Naive thymus-derived CD8-positive, alpha-beta T cell (primary cell): ENCODE measurements around the gene ORAI3. TPM values are rescaled to one million over a fixed set of nuclear protein-coding genes. Genes with fewer than 3 reads are reported as not detected.

Experiments used
- ATAC-seq, 2 donors: fragments of 150-1000 bp; cut with Tn5 transposase in 1 of 2; sonication (Bioruptor Pico), chemical (Tn5 transposase) in 1 of 2; 1 replicate in 1 of 2; 2 replicates in 1 of 2; pipeline ENCODE4 v1.10.0; 2021; ENCODE audit warnings: mild to moderate bottlenecking in 2 of 2, moderate library complexity in 2 of 2
- POLR2A ChIA-PET: fragments of 350-600 bp; sonication (Branson Sonifier 250); formaldehyde crosslinking; loops from one replicate; lab custom pipeline; 2021; ENCODE audit warnings: antibody characterized with exemption; lab: Charles Lee
- DNase-seq, 10 donors: peaks; one replicate each; pipeline versions ENCODE4 v3.0.0 to v3.0.0-alpha.2; 2020 to 2022
- H3K27ac Mint-ChIP-seq, 10 donors: one replicate each; pipeline ENCODE4 v1.8.0; 2020 to 2022; ENCODE audit warnings: mild to moderate bottlenecking in 10 of 10, mixed read lengths in 10 of 10, moderate library complexity in 4 of 10, inconsistent platforms in 1 of 10
- H3K27me3 Mint-ChIP-seq, 5 donors: one replicate each; pipeline ENCODE4 v1.8.0; 2021 to 2022; ENCODE audit warnings: mixed read lengths in 5 of 5
- H3K36me3 Mint-ChIP-seq, 3 donors: one replicate each; pipeline ENCODE4 v1.8.0; 2020 to 2022; ENCODE audit warnings: mixed read lengths in 3 of 3, mild to moderate bottlenecking in 2 of 3, inconsistent platforms in 1 of 3
- H3K4me1 Mint-ChIP-seq, 4 donors: one replicate each; pipeline ENCODE4 v1.8.0; 2021 to 2022; ENCODE audit warnings: mixed read lengths in 4 of 4
- H3K4me3 Mint-ChIP-seq, 10 donors: one replicate each; pipeline ENCODE4 v1.8.0; 2020 to 2022; ENCODE audit warnings: mild to moderate bottlenecking in 10 of 10, mixed read lengths in 10 of 10, moderate library complexity in 6 of 10, inconsistent platforms in 1 of 10
- H3K9me3 Mint-ChIP-seq, 9 donors: one replicate each; pipeline ENCODE4 v1.8.0; 2020 to 2022; ENCODE audit warnings: mixed read lengths in 9 of 9, mild to moderate bottlenecking in 3 of 9, inconsistent platforms in 1 of 9, moderate library complexity in 1 of 9
- polyA plus RNA-seq, 3 donors: library from polyadenylated mRNA; unstranded; fragments of 300-500 nt; fragmentation: Illumina TruSeq; gene quantifications; one replicate each; pipeline ENCODE4 v1.2.3, GENCODE V29; 2021
- total RNA-seq, 8 experiments: library from RNA in 2 of 8; stranded (reverse) in 2 of 8; gene quantifications; one replicate each; pipeline ENCODE4 v1.2.3 and lab custom pipeline; 2021 to 2026

The ORAI3 gene
- total and polyA plus RNA-seq, 5 experiments from 2014 or later: 15.2 to 20.8 (median 16.0) TPM

DNA sequence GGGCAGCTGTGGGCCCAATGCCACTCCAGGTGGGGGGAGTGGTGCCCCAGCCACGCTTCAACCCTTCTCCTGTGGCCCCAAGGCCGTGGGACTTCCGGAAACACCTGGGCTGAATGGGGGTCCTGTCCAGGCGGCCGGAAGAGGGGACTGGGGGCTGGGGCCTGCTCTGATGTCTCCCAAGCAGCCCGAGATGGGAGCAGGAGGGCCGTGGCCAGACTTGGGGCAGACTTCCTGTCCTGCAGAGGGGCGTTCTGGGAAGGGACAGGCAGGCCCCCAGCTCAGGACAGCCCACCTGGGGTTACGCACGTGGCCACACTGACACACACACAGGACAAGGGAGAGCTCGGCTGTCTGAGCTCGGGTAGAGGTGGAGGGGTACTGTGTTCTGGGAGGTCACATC is 41.2 kb downstream of the ORAI3 start:
- peaks cover 0 to 4% (median 2%) of the 10 kb centered on the region in 4 donors for H3K4me1 Mint-ChIP-seq
- no peak for DNase-seq
- no peak overlapping the region for H3K4me3 Mint-ChIP-seq
- no peaks in the 10 kb centered on the region for H3K9me3 Mint-ChIP-seq
- POLR2A ChIA-PET: no interaction called here
- ATAC-seq: no peak
- H3K27me3 Mint-ChIP-seq: no peaks in the 10 kb centered on the region
- H3K36me3 Mint-ChIP-seq: no peaks in the 10 kb centered on the region
- H3K27ac Mint-ChIP-seq: no peak overlapping the region

DNA sequence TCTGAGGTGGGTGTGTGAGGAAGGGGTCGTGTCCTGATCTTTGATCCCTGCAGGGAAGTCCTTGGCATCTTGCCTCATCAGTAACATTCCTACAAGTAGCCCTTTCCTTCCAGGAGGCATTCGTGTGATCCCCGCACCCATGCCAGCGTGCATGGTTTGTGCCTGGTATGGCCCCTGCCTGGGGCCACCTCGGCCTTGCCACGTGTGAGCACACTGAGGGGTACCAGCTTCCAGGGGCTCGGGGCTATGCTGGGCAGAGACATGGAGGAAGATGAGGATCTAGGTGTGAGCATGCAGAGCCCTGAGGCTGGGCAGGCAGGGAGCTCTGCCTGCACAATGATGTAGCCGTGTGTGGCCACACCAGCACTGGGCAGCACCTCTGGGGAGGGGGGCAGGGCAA is 42.2 kb downstream of the ORAI3 start:
- Mint-ChIP-seq H3K9me3 (no peaks in the 10 kb centered on the region), H3K36me3 (no peaks in the 10 kb centered on the region), H3K4me1 (peaks cover 0 to 4% (median under 1%) of the 10 kb centered on the region in 4 donors), H3K27ac (no peak overlapping the region), H3K4me3 (no peak overlapping the region), H3K27me3 (no peaks in the 10 kb centered on the region)
- ATAC-seq (no peak), DNase-seq (no peak)
- POLR2A ChIA-PET: no interaction called here

- Mint-ChIP-seq H3K9me3 (no peaks in the 10 kb centered on the region), H3K27me3 (no peaks in the 10 kb centered on the region), H3K4me3 (no peak overlapping the region), H3K27ac (no peak overlapping the region), H3K4me1 (peaks cover 3 to 12% (median 8%) of the 10 kb centered on the region in 4 donors), H3K36me3 (no peaks in the 10 kb centered on the region)
- DNase-seq (no peak), ATAC-seq (no peak)
- POLR2A ChIA-PET: interaction anchor here (0.5 kb wide), 1 partner anchor 49 kb away, joined by 6 read pairs; no protein-coding TSS in a partner anchor
Observed at GRCh38 chr16:30992276-30992780, 43.5 kb downstream of the ORAI3 start.

GRCh38 chr16:30992931-30993816 is 44.3 kb downstream of the ORAI3 start:
- Mint-ChIP-seq H3K27me3 (no peaks in the 10 kb centered on the region), H3K4me3 (no peak overlapping the region), H3K36me3 (no peaks in the 10 kb centered on the region), H3K9me3 (no peaks in the 10 kb centered on the region), H3K27ac (no peak overlapping the region), H3K4me1 (peaks cover 3 to 12% (median 8%) of the 10 kb centered on the region in 4 donors)
- DNase-seq: no peak
- no peak for ATAC-seq
- POLR2A ChIA-PET: interaction anchor here (0.5 to 1.6 kb wide), 3 partner anchors 8 to 49 kb away, joined by 3 to 6 read pairs (median 6); partner anchors contain the start of gene HSD3B7

DNA sequence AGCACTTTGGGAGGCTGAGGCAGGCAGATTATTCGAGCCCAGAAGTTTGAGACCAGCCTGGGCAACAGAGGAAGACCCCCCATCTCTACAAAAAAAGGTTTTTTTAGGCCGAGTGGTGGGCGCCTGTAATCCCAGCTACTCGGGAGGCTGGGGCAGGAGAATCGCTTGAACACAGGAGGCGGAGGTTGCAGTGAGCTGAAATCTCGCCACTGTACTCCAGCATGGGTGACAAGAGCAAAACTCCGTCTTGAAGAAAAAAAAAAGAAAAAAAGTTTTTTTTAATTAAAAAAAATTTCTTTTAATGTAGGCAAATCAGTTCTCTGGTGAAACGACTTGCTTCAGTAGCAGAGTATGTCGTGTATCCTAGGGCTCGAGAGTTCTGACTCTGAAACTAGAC is 47.1 kb downstream of the ORAI3 start:
- H3K27ac Mint-ChIP-seq: peak overlapping the region in 7 of 10 donors; percentile 12 to 94 (median 67)
- H3K36me3 Mint-ChIP-seq: no peaks in the 10 kb centered on the region
- peaks cover 3 to 12% (median 8%) of the 10 kb centered on the region in 4 donors for H3K4me1 Mint-ChIP-seq
- DNase-seq: no peak
- peak overlapping the region; percentile 45 to 90 (median 76) for H3K4me3 Mint-ChIP-seq
- ATAC-seq: no peak
- POLR2A ChIA-PET: interaction anchor here (0.7 to 2.2 kb wide), 2 partner anchors 10 to 78 kb away, joined by 3 to 11 read pairs; partner anchors contain the start of genes ZNF646 and ZNF668
- H3K27me3 Mint-ChIP-seq: no peaks in the 10 kb centered on the region
- H3K9me3 Mint-ChIP-seq: no peaks in the 10 kb centered on the region

- H3K9me3 Mint-ChIP-seq: no peaks in the 10 kb centered on the region
- peak in 1 of 2 donors; percentile 5 for ATAC-seq
- H3K4me3 Mint-ChIP-seq: peak overlapping the region; percentile 81 to 93 (median 84)
- no peak for DNase-seq
- H3K36me3 Mint-ChIP-seq: no peaks in the 10 kb centered on the region
- no peaks in the 10 kb centered on the region for H3K27me3 Mint-ChIP-seq
- peak overlapping the region; percentile 65 to 95 (median 92) for H3K27ac Mint-ChIP-seq
- POLR2A ChIA-PET: interaction anchor here (0.9 to 2.2 kb wide), 3 partner anchors 77 to 146 kb away, joined by 4 to 11 read pairs (median 4); partner anchors contain the start of genes PRSS8, ZNF646 and ZNF668
- peaks cover 2 to 12% (median 8%) of the 10 kb centered on the region in 4 donors for H3K4me1 Mint-ChIP-seq
Observed at GRCh38 chr16:30996324-30996984, 47.6 kb downstream of the ORAI3 start.

DNA sequence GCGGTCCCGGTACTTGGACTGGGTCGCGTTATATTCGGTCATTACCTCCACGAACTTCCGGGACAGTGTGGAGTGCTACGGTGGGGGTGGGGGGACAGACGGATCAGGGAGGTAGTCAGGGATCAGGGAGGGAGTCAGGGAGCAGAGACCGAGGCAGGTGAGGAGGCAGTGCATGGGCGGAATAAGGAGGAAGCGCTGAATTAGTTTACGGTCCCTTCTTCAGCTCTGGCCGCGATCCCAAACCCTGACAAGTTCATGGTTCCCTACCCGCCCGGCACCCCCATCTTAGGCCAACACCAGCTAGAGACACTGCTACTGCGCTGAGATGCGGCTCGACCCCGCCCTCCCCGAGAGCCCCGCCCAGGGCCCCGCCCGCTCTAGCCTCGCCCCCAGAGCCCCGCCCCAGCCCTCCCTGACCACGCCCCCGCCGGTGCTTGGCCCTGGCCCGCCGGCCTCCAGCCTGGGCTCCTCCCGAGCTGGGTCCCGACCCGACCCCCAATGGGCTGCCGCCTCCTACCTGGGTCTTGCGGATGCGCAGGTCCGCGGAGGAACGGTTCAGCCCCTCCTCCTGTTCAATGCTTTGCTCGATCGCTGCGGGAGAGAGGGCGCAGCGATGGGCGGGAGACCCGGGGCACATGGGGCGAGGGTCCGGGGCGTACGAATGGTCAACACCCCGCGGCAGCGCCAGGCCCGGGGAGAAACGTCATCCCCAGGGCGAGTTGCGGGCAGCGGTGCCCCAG is 48.3 kb downstream of the ORAI3 start:
- POLR2A ChIA-PET: interaction anchor here (0.7 to 2.2 kb wide), 4 partner anchors 77 to 145 kb away, joined by 3 to 11 read pairs (median 4); partner anchors contain the start of genes KAT8, PRSS8, ZNF646 and ZNF668
- no peaks in the 10 kb centered on the region for H3K9me3 Mint-ChIP-seq
- H3K4me3 Mint-ChIP-seq: peak overlapping the region; percentile 81 to 93 (median 84)
- ATAC-seq: peak; percentile 97 to 99
- peaks cover 2 to 12% (median 8%) of the 10 kb centered on the region in 4 donors for H3K4me1 Mint-ChIP-seq
- peak; percentile 51 to 93 (median 75) for DNase-seq
- H3K36me3 Mint-ChIP-seq: no peaks in the 10 kb centered on the region
- no peaks in the 10 kb centered on the region for H3K27me3 Mint-ChIP-seq
- H3K27ac Mint-ChIP-seq: peak overlapping the region; percentile 65 to 95 (median 92)

DNA sequence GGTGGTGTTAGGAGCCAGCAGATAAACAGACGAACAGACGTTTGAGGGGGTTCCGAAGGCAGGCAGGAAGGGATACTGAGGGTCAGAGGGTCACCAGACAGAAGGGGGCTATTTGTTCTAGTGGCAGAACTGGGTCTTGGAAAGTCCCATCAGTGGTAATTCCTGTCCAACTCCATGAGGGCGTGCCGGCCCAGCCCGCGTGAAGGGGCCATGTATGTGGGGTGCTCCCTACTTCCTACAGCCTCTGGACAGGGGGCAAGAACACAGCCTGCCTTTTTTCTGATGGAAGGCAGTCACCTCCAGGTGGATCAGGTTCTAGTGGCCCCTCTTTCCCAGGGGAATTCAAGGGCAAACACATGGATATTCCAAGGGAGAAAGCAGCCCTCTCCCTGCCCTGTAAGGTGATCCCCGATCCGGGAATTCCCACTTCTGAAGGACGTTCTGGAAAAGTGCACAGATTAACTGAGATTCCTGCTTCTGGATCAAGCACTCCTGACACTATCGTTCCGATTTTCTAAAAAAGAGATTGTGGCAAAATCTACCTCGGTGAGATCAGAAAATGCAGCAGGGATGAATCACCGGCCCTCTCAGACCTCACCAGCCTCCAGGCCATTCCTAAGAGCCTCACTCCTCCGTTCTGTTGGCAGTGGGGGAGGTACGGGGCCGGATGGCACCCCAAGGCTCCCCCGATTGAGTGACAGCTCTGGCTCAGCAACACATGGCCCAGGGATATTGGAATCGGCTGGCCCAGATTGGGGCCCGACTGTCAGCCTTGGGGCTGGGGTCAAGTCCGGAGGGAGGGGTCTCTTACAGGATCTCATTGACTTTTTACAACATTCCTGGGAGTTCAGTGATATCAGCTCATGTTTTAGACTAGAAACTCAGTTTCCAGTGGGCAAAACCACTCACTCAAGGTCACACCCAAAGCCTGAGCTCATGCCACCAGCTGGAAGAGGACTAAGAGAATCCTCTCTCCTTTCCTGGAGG is 49.1 kb downstream of the ORAI3 start:
- DNase-seq (no peak), ATAC-seq (no peak)
- POLR2A ChIA-PET: interaction anchor here (0.7 to 2.2 kb wide), 3 partner anchors 76 to 144 kb away, joined by 3 to 11 read pairs (median 4); partner anchors contain the start of genes KAT8, ZNF646 and ZNF668
- Mint-ChIP-seq H3K36me3 (no peaks in the 10 kb centered on the region), H3K27ac (peak overlapping the region in 3 of 10 donors; percentile 15 to 94 (median 41)), H3K27me3 (no peaks in the 10 kb centered on the region), H3K9me3 (no peaks in the 10 kb centered on the region), H3K4me3 (peak overlapping the region; percentile 52 to 93 (median 80)), H3K4me1 (peaks cover 2 to 12% (median 8%) of the 10 kb centered on the region in 4 donors)

DNA sequence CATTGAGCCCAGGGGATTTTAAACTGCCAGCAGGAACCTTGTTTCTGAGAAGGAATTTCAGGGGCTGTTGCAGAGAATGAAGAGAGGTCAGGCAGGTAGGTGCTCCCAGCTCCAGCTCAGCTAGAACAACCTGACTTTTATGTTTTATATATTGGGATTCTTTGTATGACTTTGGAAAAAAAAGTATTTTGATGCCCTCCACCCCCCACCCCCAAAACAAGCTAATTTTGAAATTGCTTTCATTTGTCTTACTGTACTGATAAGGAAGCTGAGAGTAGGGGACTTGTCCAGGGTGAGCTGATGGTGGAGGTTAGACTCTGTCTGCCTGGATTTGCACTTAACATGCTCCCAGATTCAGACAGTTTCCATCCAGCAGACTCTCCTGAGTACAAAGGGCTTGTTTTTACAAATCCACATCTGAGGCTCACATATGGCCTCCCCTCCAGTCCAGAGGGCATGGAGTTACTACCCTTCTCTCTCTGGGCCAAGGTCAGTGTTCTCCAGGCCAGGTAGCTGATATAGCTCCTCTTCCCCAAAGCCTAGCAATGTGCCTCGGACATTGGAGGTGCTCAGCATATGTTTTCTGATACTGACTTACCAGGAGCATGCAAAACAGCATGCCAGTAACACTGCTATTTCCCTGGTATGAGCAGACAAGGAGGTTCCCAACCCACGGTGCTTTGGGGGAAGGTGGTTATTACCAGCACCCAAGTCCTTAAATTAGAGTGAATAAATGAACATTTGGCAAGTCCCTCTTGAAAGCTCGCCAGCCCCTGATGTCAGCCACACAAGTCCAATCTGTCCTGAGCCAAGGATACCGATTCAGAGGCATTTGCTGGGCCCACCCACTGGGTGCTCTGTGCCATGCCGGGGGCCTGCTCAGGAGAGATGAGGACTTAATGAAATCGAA is 50.2 kb downstream of the ORAI3 start:
- no peak for DNase-seq
- Mint-ChIP-seq H3K9me3 (no peaks in the 10 kb centered on the region), H3K4me1 (peaks cover 3 to 12% (median 8%) of the 10 kb centered on the region in 4 donors), H3K4me3 (peak overlapping the region in 1 of 10 donors; percentile 30), H3K27me3 (no peaks in the 10 kb centered on the region), H3K36me3 (no peaks in the 10 kb centered on the region), H3K27ac (peak overlapping the region in 4 of 10 donors; percentile 41 to 78 (median 74))
- POLR2A ChIA-PET: interaction anchor here (1.2 kb wide), 1 partner anchor 119 kb away, joined by 3 read pairs; the partner anchor contains the start of gene KAT8
- no peak for ATAC-seq

DNA sequence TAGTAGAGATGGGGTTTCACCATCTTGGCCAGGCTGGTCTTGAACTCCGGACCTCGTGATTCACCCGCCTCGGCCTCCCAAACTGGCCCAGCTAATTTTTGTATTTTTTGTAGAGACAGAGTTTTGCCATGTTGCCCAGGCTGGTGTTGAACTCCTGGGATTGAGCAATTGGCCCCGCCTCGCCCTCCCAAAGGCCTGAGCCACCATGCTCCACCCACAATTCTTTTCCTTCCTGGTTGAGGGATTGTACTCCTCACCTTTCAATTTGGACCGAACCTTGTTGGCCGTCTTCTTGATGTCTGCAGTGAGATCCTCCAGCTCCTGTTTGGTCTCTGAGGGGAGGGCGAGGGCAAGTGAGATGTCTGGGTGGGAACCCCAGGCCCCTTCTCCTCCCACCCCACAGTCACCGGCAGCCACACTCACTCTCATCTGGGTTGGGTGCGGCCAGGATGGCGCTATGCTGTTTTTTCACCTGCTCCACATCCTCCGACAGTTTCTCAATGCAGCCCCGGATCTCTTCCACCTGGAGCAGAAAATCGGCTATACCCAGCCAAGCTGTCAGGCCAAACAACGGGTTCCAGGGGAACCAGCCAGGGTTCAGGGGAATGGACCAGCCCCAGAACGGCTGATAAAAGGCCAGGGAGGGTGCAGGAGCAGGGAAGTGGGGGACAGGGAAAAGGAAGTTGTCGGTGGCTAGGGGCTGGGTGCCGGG is 52.0 kb downstream of the ORAI3 start:
- Mint-ChIP-seq H3K4me3 (no peak overlapping the region), H3K9me3 (no peaks in the 10 kb centered on the region), H3K4me1 (peaks cover 3 to 8% (median 8%) of the 10 kb centered on the region in 4 donors), H3K27ac (no peak overlapping the region), H3K27me3 (no peaks in the 10 kb centered on the region), H3K36me3 (no peaks in the 10 kb centered on the region)
- POLR2A ChIA-PET: no interaction called here
- no peak for DNase-seq
- no peak for ATAC-seq
